ENCODE data around the gene KIF9. TPM values are rescaled to one million over a fixed set of nuclear protein-coding genes. Genes with fewer than 3 reads are reported as not detected.
"Not testable (repeated sequence)": the region's sequence is repeated elsewhere in the genome, so short reads cannot be mapped to it uniquely, and the experiment has no call there.

Gene KIF9
- total RNA-seq (2014; rRNA removed; shearing (Covaris generic)), result 3.6 and 11.2 TPM in 2 replicates

DNA sequence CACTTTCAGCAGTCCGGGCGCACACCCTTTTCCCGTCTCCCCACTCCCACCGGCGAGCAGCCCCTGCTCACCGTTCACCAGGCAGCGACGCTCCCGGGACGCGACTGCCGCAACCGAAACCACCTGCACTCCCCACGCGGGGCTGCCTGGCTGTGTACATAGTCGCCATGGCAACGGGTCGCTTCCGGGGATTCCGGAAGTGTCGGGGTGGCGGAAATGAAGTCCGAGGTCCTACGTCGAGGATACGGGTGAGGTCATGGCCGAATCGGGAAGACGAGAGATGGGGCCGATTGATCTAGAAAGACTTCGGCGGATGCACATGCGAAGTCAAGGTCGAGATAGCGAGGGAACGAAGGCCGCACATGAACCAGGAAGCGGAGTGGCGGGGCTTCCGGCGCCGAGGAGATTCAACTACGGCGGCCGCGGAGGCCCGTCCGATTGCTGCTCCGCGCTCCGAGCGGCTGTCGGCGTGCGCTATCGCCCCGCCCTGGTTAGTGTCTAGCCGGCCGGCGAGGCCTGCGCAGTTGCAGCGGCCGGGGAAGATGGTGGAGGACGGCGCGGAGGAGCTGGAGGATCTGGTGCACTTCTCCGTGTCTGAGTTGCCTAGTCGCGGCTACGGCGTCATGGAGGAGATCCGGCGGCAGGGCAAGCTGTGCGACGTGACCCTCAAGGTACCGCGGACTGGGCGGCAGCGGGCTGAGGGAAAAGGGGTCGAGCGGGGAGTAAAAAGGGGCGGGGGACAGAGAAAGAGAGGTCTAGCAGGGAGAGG, at the start of gene KIF9, which contains the start of gene KLHL18:
Gene KIF9 (minus strand): TSS at position 376 of the 769 bp plus-strand sequence. CDS start 5,425 bp downstream, outside the sequence.
Gene KLHL18 (plus strand): TSS at position 521 of the 769 bp plus-strand sequence. CDS start 22 bp downstream, at position 543.
- peak; percentile 93 for DNase-seq
- H3K4me3 ChIP-seq (ENCODE audit: insufficient read depth, low read depth, low read length), result peak within 1 kb of the TSS; percentile 84

GRCh38 chr3:47324278-47324865, 41.8 kb upstream of the KIF9 start:
- H3K4me3 ChIP-seq (ENCODE audit: insufficient read depth, low read depth, low read length), result no peak overlapping the region
- peak; percentile 80 for DNase-seq
- H3K36me3 ChIP-seq (replicated peaks; ENCODE audit: control insufficient read depth, insufficient read depth, low read length), result peaks cover 18% of the 10 kb centered on the region
- H3K27me3 ChIP-seq (ENCODE audit: control insufficient read depth, insufficient read depth, low read length), result no peaks in the 10 kb centered on the region

More for the DNA sequence above, at the start of gene KIF9, which contains the start of gene KLHL18:
- Histone ChIP-seq H3K36me3 (replicated peaks; ENCODE audit: control insufficient read depth, insufficient read depth, low read length) (no peaks in the 10 kb centered on the region; the same call in 1 of the 2 replicates), H3K27me3 (ENCODE audit: control insufficient read depth, insufficient read depth, low read length) (no peaks in the 10 kb centered on the region)

- peaks cover 18% of the 10 kb centered on the region for H3K36me3 ChIP-seq (replicated peaks; ENCODE audit: control insufficient read depth, insufficient read depth, low read length)
- H3K4me3 ChIP-seq (ENCODE audit: insufficient read depth, low read depth, low read length), result no peak overlapping the region
- no peaks in the 10 kb centered on the region for H3K27me3 ChIP-seq (ENCODE audit: control insufficient read depth, insufficient read depth, low read length)
- no peak for DNase-seq
These were observed 41.1 kb upstream of the KIF9 start for GRCh38 chr3:47323431-47324277.

DNA sequence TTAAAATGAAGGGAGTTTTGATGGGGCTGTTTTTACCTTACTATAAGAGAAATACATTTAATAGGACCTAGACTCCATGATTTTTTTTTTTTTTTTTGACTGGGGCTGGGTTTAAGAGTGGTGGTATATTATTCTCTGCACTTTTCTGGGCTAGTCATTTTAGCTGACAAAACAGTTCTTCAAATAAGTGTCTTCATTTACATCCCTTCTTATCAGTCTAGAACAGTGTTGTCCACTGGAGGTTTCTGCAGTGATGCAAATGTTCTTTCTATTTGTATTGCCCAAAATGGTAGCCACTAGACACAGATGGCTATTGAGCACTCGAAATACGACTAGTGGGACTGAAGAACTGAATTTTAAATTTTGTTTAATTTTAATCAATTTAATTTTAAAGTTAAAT, 37.4 kb upstream of the KIF9 start:
- peaks cover 16% of the 10 kb centered on the region for H3K36me3 ChIP-seq (replicated peaks; ENCODE audit: control insufficient read depth, insufficient read depth, low read length)
- no peaks in the 10 kb centered on the region for H3K27me3 ChIP-seq (ENCODE audit: control insufficient read depth, insufficient read depth, low read length)
- no peak overlapping the region for H3K4me3 ChIP-seq (ENCODE audit: insufficient read depth, low read depth, low read length)
- DNase-seq, result no peak

DNA sequence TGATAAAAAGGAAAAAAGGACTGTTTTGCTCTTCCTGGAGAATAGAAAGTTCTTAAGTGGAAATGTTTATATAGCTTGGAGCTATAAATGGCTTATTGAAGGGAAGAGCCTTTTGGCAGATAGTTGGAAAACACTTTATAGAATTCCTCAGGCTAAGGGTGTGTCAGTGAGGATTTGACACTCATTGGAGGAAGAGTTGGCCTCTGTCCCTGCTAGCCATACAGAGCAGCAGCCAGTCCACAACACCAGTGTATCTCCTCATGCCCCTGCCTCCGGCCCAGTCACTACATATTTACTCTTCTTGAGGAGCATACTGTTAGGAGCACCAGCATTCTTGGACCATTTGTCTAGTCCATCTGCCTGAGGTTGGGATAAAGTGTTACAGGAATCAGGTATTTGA, 36.3 kb upstream of the KIF9 start:
- Histone ChIP-seq H3K36me3 (replicated peaks; ENCODE audit: control insufficient read depth, insufficient read depth, low read length) (peaks cover 14% of the 10 kb centered on the region), H3K4me3 (ENCODE audit: insufficient read depth, low read depth, low read length) (no peak overlapping the region), H3K27me3 (ENCODE audit: control insufficient read depth, insufficient read depth, low read length) (no peaks in the 10 kb centered on the region)
- DNase-seq, result no peak

DNA sequence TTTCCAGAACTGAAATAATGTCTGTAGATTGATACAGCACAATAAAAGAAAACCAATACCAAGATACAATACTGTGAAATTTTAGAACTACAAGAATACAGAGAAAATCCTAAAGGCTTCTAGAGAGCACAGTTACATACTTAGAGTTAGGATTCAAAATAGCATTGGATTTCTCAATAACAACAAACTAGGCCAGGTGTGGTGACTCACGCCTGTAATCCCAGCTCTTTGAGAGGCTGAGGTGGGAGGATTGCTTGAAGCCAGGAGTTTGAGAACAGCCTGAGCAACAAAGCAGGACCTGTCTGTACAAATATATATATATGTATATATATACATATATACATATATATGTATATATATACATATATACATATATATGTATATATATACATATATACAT, 33.6 kb upstream of the KIF9 start:
- not testable (repeated sequence) for H3K4me3 ChIP-seq (ENCODE audit: insufficient read depth, low read depth, low read length); H3K36me3 ChIP-seq (replicated peaks; ENCODE audit: control insufficient read depth, insufficient read depth, low read length); H3K27me3 ChIP-seq (ENCODE audit: control insufficient read depth, insufficient read depth, low read length); DNase-seq

DNA sequence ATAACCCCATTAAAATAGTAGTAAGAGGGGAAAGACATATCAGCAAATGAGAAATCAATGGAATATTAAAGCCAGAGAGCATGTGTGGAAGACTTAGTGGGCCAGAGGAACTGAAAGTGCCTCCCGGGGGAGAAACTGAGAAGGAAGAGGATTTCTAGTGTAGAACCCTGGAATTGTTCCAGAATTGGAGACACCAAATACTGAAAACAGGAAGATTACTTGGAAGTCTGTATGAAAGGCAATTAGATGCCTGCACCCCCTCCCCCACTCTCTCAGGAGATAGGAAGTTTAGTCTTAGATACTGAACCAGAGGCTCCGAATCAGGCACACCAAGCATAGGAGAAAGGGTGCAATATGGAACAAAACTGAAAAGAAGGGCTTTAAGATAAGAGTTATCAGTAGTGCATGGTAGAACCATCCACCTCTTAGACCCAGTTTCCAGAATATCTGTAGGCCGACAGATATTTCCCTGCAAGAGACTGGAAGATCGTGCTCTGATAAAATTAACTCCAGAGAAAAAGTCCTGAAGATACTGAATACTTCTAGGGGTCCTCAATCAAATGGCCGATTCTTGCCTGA, 32.6 kb upstream of the KIF9 start:
- no peak for DNase-seq
- Histone ChIP-seq H3K4me3 (ENCODE audit: insufficient read depth, low read depth, low read length) (no peak overlapping the region), H3K36me3 (replicated peaks; ENCODE audit: control insufficient read depth, insufficient read depth, low read length) (peaks cover 2% of the 10 kb centered on the region), H3K27me3 (ENCODE audit: control insufficient read depth, insufficient read depth, low read length) (no peaks in the 10 kb centered on the region)

DNA sequence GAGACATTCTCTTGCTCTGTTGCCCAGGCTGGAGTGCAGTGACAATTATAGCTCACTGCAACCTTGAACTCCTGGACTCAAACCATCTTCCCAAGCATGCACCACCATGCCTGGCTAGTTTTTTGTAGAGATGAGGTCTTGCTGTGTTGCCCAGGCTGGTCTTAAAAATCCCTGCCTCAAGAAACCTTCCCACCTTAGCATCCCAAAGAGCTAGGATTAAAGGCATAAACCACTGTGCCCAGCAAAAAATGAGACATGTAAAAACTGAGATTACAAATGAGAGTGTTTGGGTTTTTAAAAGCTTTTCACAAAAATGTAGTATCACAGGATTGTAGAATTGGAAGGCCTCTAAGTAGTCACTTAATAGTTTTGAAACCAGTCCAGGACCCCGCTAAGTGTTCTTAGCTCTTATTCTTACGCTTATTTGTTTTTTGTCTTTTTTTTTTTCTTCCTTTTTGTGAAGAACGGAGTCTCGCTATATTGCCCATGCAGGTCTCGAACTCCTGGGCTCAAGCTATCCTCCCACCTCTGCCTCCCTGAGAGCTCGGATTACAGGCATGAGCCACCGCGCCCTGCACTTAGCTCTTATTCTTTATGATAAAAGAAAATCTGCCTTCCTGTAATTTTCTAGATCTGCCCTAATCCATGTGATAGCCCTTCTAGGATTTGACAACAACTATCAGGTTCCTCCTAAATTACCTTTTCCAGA, 31.6 kb upstream of the KIF9 start:
- no peak overlapping the region for H3K4me3 ChIP-seq (ENCODE audit: insufficient read depth, low read depth, low read length)
- DNase-seq, result no peak
- H3K27me3 ChIP-seq (ENCODE audit: control insufficient read depth, insufficient read depth, low read length), result no peaks in the 10 kb centered on the region
- peaks cover 2% of the 10 kb centered on the region for H3K36me3 ChIP-seq (replicated peaks; ENCODE audit: control insufficient read depth, insufficient read depth, low read length)

DNA sequence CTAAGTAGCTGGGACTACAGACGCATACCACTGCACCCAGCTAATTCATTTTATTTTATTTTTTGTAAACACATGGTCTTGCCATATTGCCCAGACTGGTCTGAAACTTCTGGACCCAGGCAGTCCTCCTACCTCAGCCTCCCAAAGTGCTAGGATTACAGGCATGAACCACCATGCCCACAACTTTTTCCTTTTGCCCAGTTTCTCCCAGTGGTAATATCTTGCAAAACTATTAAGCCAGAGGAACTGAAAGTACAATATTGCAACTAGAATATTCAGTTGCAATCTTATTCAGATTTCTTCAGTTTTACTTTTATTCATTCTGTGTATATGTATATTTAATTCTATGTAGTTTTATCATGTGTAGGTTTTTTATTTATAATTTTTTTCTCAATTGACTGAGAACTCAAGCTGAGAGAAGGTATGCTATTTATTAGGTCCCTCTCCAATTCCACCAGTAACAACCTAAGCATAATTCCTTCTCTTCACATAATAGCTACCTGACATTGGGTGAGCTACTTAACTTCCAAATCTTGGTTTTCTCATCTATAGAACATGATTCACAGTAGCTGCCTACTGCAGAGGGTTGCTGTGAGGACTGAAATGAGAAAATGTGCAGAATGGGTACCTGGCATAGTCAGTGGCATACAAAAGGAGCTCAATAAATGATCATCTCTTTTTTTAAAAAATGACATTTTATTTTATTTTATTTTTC, 30.9 kb upstream of the KIF9 start:
- DNase-seq, result no peak
- peaks cover 2% of the 10 kb centered on the region for H3K36me3 ChIP-seq (replicated peaks; ENCODE audit: control insufficient read depth, insufficient read depth, low read length)
- no peak overlapping the region for H3K4me3 ChIP-seq (ENCODE audit: insufficient read depth, low read depth, low read length)
- H3K27me3 ChIP-seq (ENCODE audit: control insufficient read depth, insufficient read depth, low read length), result no peaks in the 10 kb centered on the region

GRCh38 chr3:47310391-47310790, 27.8 kb upstream of the KIF9 start:
- Histone ChIP-seq H3K4me3 (ENCODE audit: insufficient read depth, low read depth, low read length) (no peak overlapping the region), H3K27me3 (ENCODE audit: control insufficient read depth, insufficient read depth, low read length) (no peaks in the 10 kb centered on the region), H3K36me3 (replicated peaks; ENCODE audit: control insufficient read depth, insufficient read depth, low read length) (peaks cover 2% of the 10 kb centered on the region)
- DNase-seq, result no peak

DNA sequence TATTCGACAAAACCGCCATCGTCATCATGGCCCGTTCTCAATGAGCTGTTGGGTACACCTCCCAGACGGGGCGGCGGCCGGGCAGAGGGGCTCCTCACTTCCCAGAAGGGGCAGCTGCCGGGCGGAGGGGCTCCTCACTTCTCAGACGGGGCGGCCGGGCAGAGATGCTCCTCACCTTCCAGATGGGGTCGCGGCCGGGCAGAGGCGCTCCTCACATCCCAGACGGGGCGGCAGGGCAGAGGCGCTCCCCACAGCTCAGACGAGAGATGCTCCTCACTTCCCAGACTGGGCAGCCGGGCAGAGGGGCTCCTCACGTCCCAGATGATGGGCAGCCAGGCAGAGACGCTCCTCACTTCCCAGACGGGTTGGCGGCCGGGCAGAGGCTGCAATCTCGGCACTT, 26.6 kb upstream of the KIF9 start:
- not testable (repeated sequence) for H3K4me3 ChIP-seq (ENCODE audit: insufficient read depth, low read depth, low read length); H3K27me3 ChIP-seq (ENCODE audit: control insufficient read depth, insufficient read depth, low read length); H3K36me3 ChIP-seq (replicated peaks; ENCODE audit: control insufficient read depth, insufficient read depth, low read length); DNase-seq

GRCh38 chr3:47306022-47306421, 23.4 kb upstream of the KIF9 start:
- DNase-seq, result no peak
- H3K27me3 ChIP-seq (ENCODE audit: control insufficient read depth, insufficient read depth, low read length), result no peaks in the 10 kb centered on the region
- no peak overlapping the region for H3K4me3 ChIP-seq (ENCODE audit: insufficient read depth, low read depth, low read length)

GRCh38 chr3:47301456-47301855, 18.9 kb upstream of the KIF9 start:
- no peaks in the 10 kb centered on the region for H3K27me3 ChIP-seq (ENCODE audit: control insufficient read depth, insufficient read depth, low read length)
- no peak for DNase-seq
- no peak overlapping the region for H3K4me3 ChIP-seq (ENCODE audit: insufficient read depth, low read depth, low read length)
- H3K36me3 ChIP-seq (replicated peaks; ENCODE audit: control insufficient read depth, insufficient read depth, low read length), result peaks cover 1% of the 10 kb centered on the region; the same call in 1 of the 2 replicates

More at GRCh38 chr3:47306022-47306421, 23.4 kb upstream of the KIF9 start:
- H3K36me3 ChIP-seq (replicated peaks; ENCODE audit: control insufficient read depth, insufficient read depth, low read length), result peaks cover 3% of the 10 kb centered on the region
